Suprapubic skin (tissue), 4 donors: ENCODE measurements around the gene IL19. TPM values are rescaled to one million over a fixed set of nuclear protein-coding genes. Genes with fewer than 3 reads are reported as not detected.

Experiments used
- DNase-seq, 2 donors: peaks; one replicate each; pipeline ENCODE4 v3.0.0-alpha.2; 2019; ENCODE audit warnings: low spot score in 2 of 2
- H3K27ac ChIP-seq: fragments of 200-600 bp; sonication (generic); one replicate; pipeline ENCODE4 v1.5.1; 2019
- H3K27me3 ChIP-seq: fragments of 200-600 bp; sonication (generic); one replicate; pipeline ENCODE4 v1.5.1; 2019
- H3K36me3 ChIP-seq: fragments of 200-600 bp; sonication (generic); one replicate; pipeline ENCODE4 v1.5.1; 2019
- H3K4me1 ChIP-seq: fragments of 200-600 bp; sonication (generic); one replicate; pipeline ENCODE4 v1.5.1; 2019
- H3K4me3 ChIP-seq: fragments of 200-600 bp; sonication (generic); one replicate; pipeline ENCODE4 v1.5.1; 2019; ENCODE audit warnings: mild to moderate bottlenecking
- H3K9me3 ChIP-seq: fragments of 200-600 bp; sonication (generic); one replicate; pipeline ENCODE4 v1.5.1; 2019
- EP300 ChIP-seq: sonication (generic); formaldehyde crosslinking; IDR thresholded peaks from one replicate; pipeline ENCODE4 v1.6.1; 2017; ENCODE audit warnings: antibody characterized with exemption
- POLR2A ChIP-seq, 2 donors: fragments of 450-650 bp; IDR thresholded peaks; one replicate each; pipeline ENCODE4 v1.6.1; 2017; ENCODE audit warnings: antibody characterized with exemption in 2 of 2, mild to moderate bottlenecking in 2 of 2, moderate library complexity in 2 of 2
- POLR2AphosphoS5 ChIP-seq, 3 donors: sonication (generic); formaldehyde crosslinking; IDR thresholded peaks; one replicate each; pipeline ENCODE4 v1.6.1; 2017; ENCODE audit warnings: antibody characterized with exemption in 3 of 3
- WGBS: methylation state at CpG from one replicate; pipeline ENCODE4 v1.1.5; 2018; 5-methylcytosine and 5-hydroxymethylcytosine counted together
- total RNA-seq, 4 donors: library from RNA; depleted of rRNA; stranded (reverse); fragments of >200 nt; gene quantifications; one replicate each; pipeline ENCODE4 v1.1.0, GENCODE V29; 2016
- TF ChIP-seq, protein P1 (sequence below), 2 donors: fragments of 200-600 bp in 1 of 2; fragments of 450-650 bp in 1 of 2; sonication (generic) in 1 of 2; IDR thresholded peaks; one replicate each; pipeline ENCODE4 v1.5.1; 2016 to 2019; ENCODE audit warnings: antibody characterized with exemption in 2 of 2, mild to moderate bottlenecking in 1 of 2, moderate library complexity in 1 of 2

The IL19 gene
- total RNA-seq, 4 donors from 2014 or later = not detected

DNA sequence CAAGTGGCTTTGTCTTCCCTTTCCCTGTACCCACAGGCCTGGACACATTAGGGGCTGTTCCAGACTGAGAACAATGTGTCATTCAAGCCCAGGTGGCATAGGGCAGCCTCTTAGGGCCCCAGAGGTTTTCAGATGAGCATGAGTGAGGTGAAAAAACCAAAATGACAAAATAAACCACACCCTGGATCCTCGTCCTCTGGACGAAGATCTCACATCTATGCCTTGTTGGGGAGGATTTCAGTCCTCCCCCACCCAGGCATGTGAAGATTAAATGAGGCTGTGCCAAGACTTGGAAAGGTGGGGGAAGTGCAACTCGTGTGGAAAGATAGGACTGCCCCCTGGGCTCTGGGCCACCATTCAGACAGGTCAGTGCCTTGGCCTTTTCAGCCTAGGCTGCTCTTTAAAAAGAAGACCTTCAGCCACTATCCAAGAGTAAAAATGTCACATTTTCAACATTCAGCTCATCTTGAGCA, 32.8 kb upstream of the IL19 start:
- no peak for DNase-seq
- Histone ChIP-seq H3K36me3 (peaks cover 26% of the 10 kb centered on the region), H3K9me3 (no peaks in the 10 kb centered on the region), H3K4me3 (no peak overlapping the region), H3K4me1 (peaks cover 2% of the 10 kb centered on the region), H3K27me3 (no peaks in the 10 kb centered on the region), H3K27ac (no peak overlapping the region)
- WGBS = 36% methylated on average over 3 of the region's 3 CpGs
- TF ChIP-seq POLR2A (IDR thresholded peaks at IDR 0.05) (no peak), POLR2AphosphoS5 (IDR thresholded peaks at IDR 0.05) (no peak), EP300 (no peak)
- TF ChIP-seq, protein P1, sequence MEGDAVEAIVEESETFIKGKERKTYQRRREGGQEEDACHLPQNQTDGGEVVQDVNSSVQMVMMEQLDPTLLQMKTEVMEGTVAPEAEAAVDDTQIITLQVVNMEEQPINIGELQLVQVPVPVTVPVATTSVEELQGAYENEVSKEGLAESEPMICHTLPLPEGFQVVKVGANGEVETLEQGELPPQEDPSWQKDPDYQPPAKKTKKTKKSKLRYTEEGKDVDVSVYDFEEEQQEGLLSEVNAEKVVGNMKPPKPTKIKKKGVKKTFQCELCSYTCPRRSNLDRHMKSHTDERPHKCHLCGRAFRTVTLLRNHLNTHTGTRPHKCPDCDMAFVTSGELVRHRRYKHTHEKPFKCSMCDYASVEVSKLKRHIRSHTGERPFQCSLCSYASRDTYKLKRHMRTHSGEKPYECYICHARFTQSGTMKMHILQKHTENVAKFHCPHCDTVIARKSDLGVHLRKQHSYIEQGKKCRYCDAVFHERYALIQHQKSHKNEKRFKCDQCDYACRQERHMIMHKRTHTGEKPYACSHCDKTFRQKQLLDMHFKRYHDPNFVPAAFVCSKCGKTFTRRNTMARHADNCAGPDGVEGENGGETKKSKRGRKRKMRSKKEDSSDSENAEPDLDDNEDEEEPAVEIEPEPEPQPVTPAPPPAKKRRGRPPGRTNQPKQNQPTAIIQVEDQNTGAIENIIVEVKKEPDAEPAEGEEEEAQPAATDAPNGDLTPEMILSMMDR (IDR thresholded peaks at IDR 0.05) = no peak

- Histone ChIP-seq H3K9me3 (no peaks in the 10 kb centered on the region), H3K27ac (no peak overlapping the region), H3K4me3 (no peak overlapping the region), H3K36me3 (peaks cover 17% of the 10 kb centered on the region), H3K4me1 (peaks cover 2% of the 10 kb centered on the region), H3K27me3 (no peaks in the 10 kb centered on the region)
- no peak for TF ChIP-seq POLR2AphosphoS5 (IDR thresholded peaks at IDR 0.05)
- TF ChIP-seq, protein P1 (IDR thresholded peaks at IDR 0.05) = no peak
- TF ChIP-seq EP300 = no peak
- TF ChIP-seq POLR2A (IDR thresholded peaks at IDR 0.05) = no peak
- DNase-seq = no peak
- 62% methylated on average over 3 of the region's 3 CpGs for WGBS
Observed at GRCh38 chr1:206738370-206739366, 31.9 kb upstream of the IL19 start.

DNA sequence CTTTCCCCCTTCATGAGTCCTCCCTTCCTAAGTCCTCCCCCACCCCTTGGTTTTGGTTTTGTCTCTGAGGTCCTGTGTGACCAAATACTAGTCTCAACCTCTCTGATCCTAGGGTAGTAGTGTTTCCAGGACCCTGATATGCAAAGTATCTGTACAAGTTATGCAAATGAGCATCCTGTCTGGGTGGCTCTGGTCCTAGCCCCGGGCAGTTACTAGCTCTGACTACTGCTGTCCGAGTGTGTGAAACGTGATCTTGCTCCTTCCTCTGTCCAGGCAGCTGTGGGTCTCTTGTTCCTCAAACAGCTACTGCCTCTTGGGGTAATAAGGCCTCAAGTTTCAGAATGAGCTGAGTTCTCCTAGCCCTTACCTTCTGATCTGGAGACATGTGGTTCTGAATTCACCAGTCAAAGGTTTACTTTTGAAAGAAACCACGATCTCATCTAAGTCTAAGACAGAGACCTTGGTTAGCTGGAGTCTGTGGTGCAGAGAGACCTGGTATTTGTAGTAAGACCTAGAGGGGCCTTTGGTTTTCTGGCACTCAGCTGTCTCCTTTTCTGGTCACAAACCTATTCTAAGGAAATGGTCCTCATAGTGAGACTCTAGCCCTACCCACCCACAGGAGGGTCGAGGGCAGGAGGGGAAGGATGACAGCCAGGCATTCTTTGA, 31.0 kb upstream of the IL19 start:
- TF ChIP-seq EP300 = no peak
- TF ChIP-seq POLR2AphosphoS5 (IDR thresholded peaks at IDR 0.05) = no peak
- TF ChIP-seq POLR2A (IDR thresholded peaks at IDR 0.05) = no peak
- TF ChIP-seq, protein P1 (IDR thresholded peaks at IDR 0.05) = no peak
- 42% methylated on average over 5 of the region's 5 CpGs for WGBS
- H3K4me1 ChIP-seq = peaks cover 2% of the 10 kb centered on the region
- H3K27me3 ChIP-seq = no peaks in the 10 kb centered on the region
- DNase-seq = no peak
- H3K4me3 ChIP-seq = no peak overlapping the region
- H3K27ac ChIP-seq = no peak overlapping the region
- H3K36me3 ChIP-seq = peaks cover 13% of the 10 kb centered on the region
- no peaks in the 10 kb centered on the region for H3K9me3 ChIP-seq

GRCh38 chr1:206741142-206741701, 29.4 kb upstream of the IL19 start:
- Histone ChIP-seq H3K9me3 (no peaks in the 10 kb centered on the region), H3K27me3 (no peaks in the 10 kb centered on the region), H3K4me1 (peaks cover 2% of the 10 kb centered on the region), H3K27ac (no peak overlapping the region), H3K4me3 (no peak overlapping the region), H3K36me3 (no peaks in the 10 kb centered on the region)
- 92% methylated on average over 6 of the region's 6 CpGs for WGBS
- DNase-seq = no peak
- TF ChIP-seq POLR2A (IDR thresholded peaks at IDR 0.05) = no peak
- no peak for TF ChIP-seq EP300
- TF ChIP-seq, protein P1 (IDR thresholded peaks at IDR 0.05) = no peak
- TF ChIP-seq POLR2AphosphoS5 (IDR thresholded peaks at IDR 0.05) = no peak
